NCI-H82 treated with DMSO at 0.1 percent for 48 hours (cell line): ENCODE data around the gene MEAF6.

Source experiments
- DNase-seq: peaks from one replicate; lab custom pipeline; 2025; ENCODE audit not compliant: unreplicated experiment; lab: John Stamatoyannopoulos, UW

MEAF6 gene

DNA sequence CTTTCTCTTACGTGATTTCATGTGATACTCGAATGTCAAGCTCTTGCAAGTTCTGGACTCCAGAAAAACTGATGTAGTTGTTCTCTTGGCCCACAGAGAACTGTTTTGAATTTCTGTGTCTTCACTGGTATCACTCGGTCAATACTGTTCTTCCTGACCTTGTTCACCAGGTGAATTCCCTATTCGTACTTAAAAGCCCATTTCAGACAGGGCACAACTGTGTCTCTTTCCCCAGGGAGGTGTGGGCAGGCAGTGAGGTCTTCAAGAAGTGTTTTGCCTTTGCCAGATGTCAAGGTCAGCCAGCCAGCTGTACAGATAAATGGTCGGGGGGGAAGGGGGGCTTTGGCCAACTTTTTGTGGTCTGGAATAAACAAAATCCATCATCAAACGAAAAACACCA is 67.7 kb downstream of the MEAF6 start:
- no peak for DNase-seq

- no peak for DNase-seq
These were observed 71.9 kb downstream of the MEAF6 start for GRCh38 chr1:37442644-37443043.
